Embryonic facial prominence (tissue), 1 donor: Measurements from ENCODE around the gene WBP11.
A peak's percentile ranks its signal among the peaks of the same experiment; 100 is the strongest.

Experiments used
- DNase-seq: peaks from one replicate; pipeline ENCODE4 v3.0.0-alpha.2; 2016; ENCODE audit errors: extremely low spot score

The WBP11 gene

DNA sequence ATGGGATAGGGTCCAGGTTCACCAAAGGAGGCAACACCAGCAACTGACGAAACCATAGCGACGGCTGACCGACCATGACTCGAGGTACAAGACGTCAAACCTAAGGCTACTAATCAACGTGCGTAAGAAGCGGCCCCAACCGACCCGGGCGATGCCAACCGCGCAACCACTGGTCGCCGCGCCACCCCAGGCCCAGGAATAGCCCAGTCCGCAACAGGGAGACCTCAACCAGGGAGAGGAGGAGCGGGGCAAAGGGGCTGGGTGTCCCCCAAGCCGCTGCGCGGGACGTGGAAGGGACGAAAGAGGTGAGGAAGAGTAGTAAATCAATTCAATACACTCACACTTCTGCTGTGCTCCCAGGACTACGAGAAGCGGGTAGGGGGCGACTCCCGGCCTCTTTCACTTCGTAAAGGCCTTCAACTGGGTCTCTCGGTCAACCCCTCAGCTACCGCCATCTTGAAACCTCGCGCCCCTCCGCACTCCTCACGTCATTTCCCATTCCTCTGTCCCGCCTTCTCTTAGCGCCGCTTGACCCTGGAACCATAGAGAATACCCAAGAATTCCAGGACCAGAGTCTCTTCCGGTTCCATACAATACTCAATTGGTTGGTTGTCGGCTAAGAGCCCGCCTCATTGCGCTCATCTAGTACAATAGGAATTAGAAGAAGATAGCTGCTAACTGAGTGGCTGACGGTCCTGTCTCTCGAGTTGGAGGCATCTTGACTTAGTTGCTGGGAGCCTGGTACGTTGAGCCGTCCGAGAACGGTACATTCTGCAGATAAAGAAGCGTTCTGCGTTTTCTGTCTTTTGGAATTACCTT lies at the start of gene WBP11, which contains the start of gene C12orf60:
Gene WBP11, minus strand, starts transcription at position 468 of the 819 bp plus-strand sequence. CDS start 2,095 bp downstream, outside the sequence.
Gene C12orf60, plus strand, starts transcription at position 660 of the 819 bp plus-strand sequence. CDS start 19,266 bp downstream, outside the sequence.
- DNase-seq, result peak; percentile 99

DNA sequence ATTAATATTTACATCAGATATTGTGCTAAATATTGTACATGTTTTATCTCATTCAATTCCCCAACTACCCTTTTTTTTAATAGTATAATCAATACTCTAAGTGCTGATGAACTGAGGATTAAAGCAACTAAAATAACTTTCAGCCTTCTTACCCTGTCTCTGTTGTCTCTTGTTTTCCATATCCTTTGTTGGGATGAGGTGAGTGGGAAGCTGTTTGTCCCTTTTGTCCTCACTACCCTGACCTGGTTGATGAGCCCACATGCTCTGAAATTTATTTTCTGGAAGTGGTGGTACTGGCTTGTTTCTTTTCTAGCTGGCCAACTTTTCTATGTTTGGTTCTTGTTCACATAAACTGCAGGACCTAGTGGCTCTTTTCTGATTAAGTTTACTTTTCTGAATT lies 49.6 kb upstream of the WBP11 start:
- no peak for DNase-seq

DNA sequence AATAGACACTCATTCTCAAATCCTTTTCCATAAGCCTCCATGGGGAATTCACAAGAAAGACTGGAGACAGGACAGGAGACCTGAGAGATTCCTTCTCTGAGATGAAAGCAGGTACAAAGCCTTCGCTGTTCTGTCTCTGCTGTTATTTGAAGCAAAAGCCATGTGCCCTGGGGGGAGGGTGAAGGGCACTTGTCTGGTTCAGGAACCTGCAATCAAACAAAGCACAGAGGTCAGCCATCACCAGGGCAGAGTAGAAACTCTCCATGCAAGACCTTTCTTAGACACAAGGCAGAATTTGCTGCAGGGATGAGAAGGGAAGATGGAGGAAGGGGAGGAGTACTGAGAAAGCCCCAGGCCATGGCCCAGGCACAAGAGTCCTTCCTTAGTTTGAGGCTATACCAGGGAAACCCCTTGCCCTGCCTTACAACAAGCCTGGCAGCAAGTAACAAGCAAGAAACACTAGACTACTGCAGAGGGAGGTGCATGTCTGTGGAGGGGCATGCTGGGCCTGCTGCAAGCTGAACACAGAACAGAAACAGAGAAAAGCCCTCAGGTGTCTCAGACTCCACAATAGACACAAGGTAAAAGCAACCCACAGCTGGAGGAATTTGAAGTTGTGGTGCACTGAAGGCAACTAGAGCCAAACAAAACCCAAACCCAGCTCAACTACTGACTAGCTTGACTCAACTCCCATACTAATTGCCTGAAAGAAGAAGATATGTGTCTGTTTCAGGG lies 47.8 kb upstream of the WBP11 start:
- no peak for DNase-seq

DNA sequence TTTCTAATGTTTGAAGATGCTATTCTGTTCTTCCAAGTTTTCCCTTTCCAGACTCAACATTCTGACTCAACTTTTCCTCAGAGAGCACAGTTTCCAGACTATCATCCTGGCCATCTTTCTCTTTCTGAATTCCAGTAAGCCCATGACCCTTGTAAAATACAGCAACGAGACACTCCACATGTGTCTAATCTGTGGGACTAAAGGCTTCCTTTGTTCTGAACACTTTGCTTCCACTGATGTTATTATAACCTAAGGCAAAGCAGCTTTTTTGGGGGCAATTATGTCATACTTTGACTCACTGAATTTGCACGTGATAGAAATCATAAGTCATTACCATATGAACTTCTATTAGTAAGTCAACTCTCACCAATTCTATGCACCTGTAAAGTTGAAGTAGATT lies 46.4 kb upstream of the WBP11 start:
- no peak for DNase-seq

DNA sequence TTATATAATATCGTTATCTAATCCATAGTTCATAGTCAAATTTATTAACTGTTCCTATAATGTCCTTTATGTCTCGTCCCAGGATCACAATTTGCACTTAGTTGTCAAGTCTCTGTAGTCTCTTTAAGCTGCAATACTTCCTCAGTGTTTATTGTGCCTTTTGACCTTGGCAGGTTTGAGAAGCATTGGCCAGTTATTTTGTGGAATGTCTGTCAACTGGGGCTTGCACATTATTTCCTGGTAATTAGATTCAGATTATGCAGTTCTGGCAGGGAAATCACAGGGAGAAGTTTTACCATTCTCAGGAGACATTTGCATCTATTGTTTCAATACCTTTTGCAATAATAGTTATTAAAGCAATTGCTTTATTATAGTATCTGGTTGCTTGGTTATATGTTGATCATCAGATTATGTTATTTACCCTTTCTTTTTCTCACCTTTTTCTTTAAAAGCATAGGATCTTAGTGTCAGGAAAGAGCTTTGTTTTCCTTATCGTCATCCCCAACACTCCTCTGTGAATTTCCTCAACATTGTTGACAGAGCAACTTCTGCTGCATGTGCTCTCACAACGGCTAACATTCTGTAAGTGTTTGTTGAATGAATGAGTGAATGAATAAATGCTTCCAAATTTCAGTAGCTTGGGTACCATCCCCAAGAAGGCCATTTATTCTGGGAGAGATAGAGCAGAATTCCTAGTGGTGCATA lies 43.8 kb upstream of the WBP11 start:
- DNase-seq, result no peak

DNA sequence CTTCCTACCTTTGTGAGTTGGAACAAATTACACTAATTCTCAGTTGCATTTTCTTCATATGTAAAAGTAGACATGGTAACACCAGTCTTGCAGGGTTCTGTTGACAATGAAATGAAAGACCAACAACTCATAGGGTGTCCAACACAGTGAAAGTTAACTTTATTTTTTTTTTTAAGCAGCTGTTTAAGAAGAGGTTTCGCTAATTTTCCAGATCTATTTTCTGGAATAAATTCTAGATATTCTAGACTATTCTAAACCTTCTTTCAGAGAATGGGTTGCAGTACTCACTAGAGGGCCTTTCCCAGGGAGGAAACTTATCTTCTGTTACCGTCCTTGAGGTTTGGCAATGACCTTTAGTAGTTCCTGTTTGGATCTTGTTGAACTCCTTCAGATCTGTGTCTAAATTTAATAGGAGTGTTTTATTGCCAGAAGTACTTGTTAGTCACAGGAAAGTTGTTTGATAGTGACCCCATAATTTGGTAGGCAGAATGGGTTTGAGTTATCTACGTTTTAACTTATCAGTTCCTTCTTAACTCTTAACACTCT lies 42.8 kb upstream of the WBP11 start:
- DNase-seq, result no peak

DNA sequence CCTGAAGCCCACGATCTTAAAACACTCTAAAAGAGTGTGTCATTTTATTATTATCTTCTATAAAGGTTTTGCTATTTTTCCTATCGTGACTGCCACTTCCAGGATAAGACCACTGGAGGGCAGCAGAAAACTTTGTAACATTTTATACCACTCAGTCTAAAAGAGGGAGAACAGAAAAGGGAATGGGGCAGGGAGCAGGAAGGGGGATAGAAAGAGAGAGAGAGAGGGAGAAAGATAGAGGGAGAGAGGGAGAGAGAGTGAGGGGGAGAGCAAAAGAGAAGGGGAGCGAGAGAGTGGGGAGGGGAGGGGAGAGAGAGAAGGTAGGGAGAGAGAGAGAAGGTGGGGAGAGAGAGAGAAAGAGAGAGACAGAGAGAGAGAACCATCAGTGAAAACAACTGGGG lies 42.1 kb upstream of the WBP11 start:
- peak; percentile 76 for DNase-seq

DNA sequence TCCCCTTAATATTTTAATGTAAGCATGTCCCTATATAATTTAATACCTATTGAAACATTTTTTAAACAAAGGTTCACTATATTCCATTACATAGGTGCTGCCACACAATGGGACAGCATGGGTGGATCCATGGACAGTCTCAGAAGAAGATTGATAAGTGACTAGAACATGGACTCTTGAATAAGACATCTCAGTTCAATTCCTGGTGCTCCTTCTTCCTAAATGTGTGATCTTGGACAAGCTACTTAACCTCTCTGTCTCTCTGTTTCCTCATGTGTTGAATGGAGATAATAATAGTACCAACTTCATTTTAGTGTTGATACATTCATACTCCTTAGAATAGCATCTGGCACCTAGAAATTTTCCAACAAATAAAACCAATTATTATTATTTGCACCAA lies 41.1 kb upstream of the WBP11 start:
- no peak for DNase-seq

DNA sequence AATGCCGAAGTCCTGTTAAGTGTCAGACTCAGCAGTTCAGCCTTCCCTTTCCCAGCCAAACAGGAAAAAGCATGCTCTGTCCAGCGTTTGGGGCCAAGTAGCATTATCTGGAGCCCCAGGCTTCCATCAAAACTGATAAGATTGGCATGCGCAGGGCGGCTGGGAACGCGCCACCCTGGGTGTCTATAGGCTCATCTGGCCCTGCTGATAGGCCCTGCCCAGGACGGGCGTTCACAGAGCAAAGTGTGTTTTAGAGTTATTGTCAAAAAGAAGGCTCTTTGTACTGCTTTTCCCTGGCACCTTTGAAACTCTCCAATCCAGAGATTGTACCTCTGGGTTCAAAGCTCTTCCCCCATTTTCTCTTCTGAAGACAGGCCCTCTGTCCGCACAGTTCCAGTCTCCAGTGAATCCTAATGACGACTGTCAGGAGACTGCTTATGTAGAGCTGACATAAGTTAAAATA lies 40.2 kb upstream of the WBP11 start, which contains the start of gene ART4:
Gene ART4, minus strand, starts transcription at position 102 of the 463 bp plus-strand sequence. CDS start 413 bp downstream, outside the sequence.
- DNase-seq, result no peak

DNA sequence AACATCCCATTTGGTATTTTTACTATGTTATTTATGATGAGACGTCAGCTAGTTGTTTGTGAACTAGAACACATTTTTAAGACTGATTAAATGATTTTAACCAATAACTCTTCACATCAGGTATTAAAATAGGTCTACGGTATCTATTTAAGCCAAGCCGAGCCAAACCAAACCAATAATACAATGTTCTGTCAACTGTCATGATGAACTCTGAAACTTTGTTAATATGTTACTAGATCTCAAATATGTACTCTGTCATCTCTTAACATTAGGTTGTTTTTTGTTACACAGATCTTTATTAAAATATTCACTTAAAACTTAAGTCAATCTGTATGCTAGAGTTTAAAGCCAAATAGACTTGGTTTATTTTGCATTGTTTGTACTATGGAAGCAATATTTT lies 39.0 kb upstream of the WBP11 start:
- no peak for DNase-seq

DNA sequence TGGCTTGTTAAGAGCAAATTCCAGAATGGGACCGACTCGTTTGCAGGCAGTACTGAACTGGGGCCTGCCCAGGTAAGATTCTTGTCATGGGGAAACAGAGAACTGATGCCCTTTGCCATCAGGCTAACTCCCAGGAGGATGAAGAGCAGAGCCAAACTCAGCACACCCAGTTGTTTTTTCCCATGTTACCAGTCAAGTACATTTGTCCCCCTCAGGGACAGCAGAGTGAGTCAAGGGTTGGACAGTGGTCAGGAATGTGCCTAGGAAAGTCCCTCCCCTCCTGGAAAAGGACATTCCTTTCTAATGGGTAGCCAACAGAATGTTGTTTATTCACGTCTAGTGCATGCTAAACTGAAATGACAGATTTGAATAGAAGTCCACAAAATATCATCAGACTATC lies 38.5 kb upstream of the WBP11 start:
- no peak for DNase-seq

DNA sequence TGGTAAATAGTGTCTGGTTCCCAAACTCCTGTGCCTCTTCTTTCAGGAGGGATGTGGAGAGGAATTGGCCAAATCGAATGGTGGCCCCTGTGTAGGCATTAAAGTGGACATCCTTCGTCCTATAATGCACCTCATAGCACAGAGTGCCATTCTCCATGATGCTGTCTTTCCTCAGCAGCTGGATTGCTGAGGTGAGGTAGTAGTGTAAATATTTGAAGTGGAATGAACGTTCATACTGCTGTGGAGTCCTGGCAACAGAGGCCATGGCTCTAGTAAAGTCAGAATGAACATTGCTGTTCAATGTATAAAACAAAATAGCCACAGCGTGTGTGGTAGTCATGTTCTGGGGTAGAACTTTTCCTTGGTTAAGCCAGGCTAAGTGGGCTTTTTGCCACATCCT lies 37.3 kb upstream of the WBP11 start:
- no peak for DNase-seq

DNA sequence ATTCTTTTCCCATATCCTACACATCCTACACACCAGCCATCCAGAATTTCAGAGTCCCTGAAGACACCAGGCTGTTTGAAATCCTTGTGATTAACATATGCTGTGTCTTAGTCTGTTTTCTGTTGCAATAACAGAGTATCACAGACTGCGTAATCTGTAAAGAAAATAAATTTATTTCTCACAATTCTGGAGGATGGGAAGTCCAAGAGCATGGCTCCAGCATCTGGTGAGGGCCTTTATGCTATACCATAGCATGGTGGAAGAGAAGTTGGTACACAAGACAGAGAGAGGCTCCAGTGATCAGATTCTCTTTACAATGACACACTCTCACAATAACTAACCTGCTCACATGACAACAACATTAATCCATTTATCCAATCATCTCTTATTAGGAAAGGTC lies 36.0 kb upstream of the WBP11 start:
- no peak for DNase-seq

DNA sequence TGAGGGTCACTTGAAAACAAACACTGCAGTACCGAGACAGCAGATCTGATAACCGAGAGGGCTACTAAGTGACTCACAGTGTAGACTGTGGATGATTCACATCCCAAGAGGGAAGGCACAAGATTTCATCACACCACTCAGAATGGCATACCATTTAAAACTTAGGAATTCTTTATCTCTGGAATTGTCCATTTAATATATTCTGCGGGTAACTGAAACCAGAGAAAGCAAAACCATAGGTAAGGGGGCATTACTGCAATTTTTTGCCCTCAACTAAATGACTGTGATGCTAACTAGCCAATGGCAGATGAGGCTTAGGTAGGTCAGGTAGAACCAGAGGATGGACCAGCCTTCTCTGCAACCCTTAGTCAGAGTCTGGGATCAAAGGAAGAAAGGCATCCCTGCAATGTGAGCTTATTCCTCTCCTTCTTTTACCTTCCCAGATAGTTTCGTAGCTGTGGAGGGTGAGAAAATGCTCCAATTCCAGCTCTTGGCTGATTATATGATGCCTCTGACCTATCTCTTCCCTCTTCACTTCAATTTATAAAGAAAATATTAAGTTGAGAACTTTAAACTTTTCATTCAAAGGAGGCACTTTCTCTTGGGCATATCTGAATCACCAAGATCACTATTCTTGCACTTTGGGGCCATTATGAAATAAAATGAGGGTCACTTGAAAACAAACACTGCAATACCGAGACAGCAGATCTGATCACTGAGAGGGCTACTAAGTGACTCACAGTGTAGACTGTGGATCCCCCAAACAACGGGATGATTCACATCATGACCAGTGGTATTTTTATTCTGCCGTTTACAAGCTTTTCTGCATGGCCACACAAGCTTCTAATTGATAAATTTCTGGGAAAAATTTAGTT lies 33.3 kb upstream of the WBP11 start:
- DNase-seq, result no peak

DNA sequence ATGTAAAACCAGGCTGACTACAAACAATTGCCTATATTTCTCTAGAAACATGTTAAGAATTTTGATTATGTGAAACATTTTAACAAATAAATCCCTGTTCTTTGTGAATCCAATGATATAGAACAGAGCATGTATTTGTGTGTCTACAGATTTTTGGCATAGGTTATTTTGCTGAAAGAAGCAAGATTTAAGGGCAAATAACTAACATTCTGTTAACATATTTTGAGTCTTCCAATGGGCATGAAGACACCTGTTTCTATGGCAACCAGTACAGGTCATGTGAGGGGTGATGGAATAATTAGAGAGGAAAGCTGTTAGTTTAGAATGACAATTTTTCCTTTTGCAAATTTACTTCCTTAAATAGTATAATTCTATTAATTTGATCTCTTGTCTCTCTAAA lies 31.2 kb upstream of the WBP11 start:
- no peak for DNase-seq

DNA sequence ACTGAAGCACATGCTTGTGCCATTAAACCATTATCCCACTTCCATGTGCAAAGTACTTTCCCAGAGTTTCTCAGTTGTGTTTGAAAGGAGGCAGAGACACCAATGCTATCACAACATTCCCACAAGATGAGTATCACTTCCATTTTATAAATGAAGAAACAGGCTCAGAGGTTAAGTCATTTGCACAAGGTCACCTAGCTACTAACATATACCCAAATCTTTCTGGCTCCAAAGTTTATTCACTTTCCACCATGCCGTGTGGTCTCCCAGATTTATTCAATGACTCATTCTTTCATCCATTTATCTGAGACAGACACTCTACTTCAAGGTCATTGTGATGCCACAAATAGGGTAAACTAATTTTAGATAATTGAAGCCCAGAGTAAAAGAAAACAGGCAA lies 30.7 kb upstream of the WBP11 start:
- DNase-seq, result no peak

DNA sequence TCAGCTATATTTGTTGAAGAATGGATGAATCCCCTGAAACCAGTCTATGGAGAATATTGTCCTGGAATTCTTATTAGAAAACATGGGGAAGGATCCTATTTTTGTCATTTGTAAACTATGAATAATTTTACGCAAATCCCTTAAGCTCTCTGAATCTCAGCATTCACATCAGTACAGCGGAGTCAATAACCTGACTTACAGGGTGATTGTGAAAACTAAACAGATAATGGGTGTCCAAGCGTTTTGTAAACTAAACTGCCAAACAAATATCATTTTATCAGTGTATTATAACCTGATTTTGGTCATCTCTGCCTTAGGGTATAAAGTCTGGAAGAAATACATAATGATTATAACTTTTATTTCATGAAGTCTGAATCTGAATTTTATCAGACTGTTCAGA lies 30.1 kb upstream of the WBP11 start:
- DNase-seq, result no peak

DNA sequence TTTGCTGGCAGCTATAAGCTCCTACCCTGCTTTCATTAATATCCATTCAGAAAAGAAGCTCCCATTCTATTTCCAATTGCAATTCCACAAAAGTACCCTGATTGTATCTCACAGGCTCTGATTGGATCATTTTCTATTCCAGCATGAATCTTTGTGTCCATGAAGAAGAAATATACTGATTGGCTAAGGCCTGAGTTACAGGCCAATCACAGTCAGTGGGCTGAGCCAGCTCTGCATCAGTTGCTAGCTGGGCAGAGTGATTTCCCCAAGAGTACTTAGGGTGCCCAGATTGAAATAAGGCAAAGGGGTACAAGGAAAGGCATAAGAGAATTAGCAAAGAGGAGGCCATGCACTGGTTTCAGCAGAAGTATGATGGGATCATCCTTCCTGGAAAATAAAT lies 25.6 kb upstream of the WBP11 start:
- no peak for DNase-seq

DNA sequence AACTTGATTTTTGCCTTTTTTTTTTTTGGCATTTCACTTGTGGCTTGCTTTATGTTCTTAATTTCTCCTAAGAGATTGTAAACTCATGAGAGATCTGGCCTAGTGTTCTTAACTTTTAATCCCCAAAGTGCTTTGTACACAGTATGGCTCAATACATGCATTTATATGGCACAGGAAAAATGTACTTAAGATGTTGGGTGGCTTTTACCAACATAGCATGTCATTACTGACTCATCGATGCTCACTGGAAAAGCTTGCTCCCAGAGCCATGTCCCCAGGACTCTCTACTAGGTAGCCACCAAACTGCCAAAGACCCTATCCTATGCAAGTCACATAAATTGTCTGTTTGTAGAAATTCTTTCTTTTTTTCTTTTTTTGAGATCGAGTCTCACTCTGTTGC lies 23.8 kb upstream of the WBP11 start:
- DNase-seq, result no peak

DNA sequence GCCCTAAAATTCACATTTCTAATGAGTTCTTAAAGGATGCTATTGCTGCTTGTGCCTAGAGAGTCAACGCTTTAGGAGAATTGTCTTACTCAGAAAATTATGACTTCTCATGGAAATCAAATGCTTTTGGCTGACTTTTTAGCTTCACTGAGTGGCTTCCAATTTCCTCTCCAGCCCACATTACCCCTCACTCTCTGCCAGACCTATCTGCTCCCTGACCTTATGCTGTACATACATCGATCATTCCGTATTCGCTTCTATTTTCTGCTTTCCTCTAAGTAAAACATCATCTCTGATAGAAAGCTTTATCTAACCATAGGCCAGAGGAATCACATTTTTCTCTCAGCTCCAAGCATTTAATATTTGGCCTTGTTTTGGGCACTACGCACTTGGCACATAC lies 23.2 kb upstream of the WBP11 start:
- no peak for DNase-seq

DNA sequence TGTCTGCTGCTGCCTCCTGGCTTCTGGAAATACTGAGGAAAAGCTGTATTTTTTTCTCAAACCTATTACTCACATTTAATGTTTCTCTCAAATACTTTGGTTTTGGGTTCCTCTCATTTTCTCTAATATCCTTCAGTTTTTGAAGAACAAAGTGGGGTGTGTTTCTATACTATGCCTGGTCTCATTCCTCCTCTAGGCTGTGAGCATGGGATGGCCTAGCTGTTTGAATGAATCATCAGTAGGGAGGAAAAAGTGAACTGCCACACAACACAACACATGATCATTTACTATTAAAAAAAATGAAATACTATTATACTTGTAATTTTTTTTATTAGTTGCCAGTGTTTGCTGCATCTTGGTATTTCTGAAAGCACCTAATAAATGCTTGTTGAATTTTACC lies 22.0 kb upstream of the WBP11 start:
- DNase-seq, result no peak
